Measurements from ENCODE around the gene BABAM2.

- TF ChIP-seq CTCF (conservative IDR thresholded peaks at IDR 0.05; ENCODE audit: low read depth, low read length) (no peak), EZH2 (IDR thresholded peaks at IDR 0.05; ENCODE audit: low read length, unreplicated experiment) (no peak), EZH2phosphoT487 (IDR thresholded peaks at IDR 0.05; ENCODE audit: borderline replicate concordance, low read length) (no peak)
These were observed 456.7 kb downstream of the BABAM2 start for GRCh38 chr2:28347193-28347592.

Data from PC-3 (cell line).